Stimulated activated CD4-positive, alpha-beta T cell treated with anti-CD3 and anti-CD28 coated beads, Interleukin-2, amount 100 ng/mL, for 48 hours (primary cell): Measurements from ENCODE around the gene RAP1GAP.
"Not testable (repeated sequence)": the region's sequence is repeated elsewhere in the genome, so short reads cannot be mapped to it uniquely, and the experiment has no call there.

Experiments used
- DNase-seq, 2 donors: peaks; one replicate each; pipeline ENCODE4 v3.0.0-alpha.2; 2020

RAP1GAP gene

GRCh38 chr1:21568006-21568746 is 101.0 kb downstream of the RAP1GAP start:
- DNase-seq, result no peak

- DNase-seq, result no peak
Observed at GRCh38 chr1:21567241-21568005, 101.7 kb downstream of the RAP1GAP start.

DNA sequence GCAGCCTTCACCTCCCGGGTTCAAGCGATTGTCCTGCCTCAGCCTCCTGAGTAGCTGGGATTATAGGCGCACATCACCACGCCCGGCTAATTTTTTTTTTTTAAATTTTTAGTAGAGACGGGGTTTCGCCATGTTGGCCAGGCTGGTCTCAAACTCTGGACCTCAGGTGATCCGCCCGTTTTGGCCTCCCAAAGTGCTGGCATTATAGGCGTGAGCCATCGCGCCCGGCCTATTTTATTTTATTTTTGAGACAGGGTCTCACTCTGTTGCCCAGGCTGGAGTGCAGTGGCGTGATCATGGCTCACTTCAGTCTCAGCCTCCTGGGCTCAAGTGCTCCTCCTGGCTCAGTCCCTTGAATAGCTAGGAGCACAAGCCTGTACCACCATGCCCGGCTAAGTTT is 102.8 kb downstream of the RAP1GAP start:
- DNase-seq, result not testable (repeated sequence)

GRCh38 chr1:21565285-21565684 is 103.9 kb downstream of the RAP1GAP start:
- no peak for DNase-seq

DNA sequence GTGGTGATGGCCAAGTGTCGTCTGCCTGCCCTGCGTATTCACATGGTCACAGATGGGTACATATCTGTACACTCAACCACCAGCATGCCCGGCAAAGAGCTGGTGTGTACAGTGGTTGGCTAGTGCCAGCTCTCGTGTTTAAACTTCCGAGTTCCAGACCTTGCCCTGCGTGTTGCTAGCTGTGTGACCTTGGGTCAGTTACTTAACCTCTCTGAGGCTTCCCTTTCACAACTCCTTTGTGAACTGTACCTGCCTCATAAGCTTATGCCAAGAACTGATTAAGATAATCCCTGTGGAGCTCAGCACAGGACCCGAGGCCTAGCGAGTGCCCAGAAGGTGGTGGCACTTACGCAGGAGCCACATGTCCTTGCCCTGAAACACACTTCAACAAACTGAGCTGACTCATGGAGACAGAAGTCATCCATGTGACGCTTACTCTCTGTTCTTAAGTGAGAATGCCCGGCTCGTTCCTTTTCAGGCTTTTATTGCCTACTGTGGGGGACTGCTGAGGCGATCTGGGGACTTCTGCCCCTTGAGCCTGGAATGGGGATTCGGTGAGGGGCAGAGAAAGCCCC is 104.5 kb downstream of the RAP1GAP start:
- DNase-seq, result no peak

- no peak for DNase-seq
Observed at GRCh38 chr1:21563971-21564370, 105.2 kb downstream of the RAP1GAP start.

DNA sequence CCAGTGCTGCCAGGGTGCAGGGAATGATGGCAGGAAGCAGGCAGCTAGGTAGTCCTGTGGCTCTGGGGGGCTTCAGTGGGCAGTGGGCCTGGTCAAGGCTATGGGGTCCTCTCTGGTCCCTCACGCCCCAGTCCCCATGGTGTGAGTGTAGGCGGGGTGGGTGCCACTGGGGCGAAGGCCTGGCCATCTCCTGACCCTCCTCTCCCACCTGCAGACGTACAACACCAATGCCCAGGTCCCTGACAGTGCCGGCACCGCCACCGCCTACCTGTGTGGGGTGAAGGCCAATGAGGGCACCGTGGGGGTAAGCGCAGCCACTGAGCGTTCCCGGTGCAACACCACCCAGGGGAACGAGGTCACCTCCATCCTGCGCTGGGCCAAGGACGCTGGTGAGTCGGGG is 106.3 kb downstream of the RAP1GAP start:
- no peak for DNase-seq

GRCh38 chr1:21560916-21561638 is 108.1 kb downstream of the RAP1GAP start:
- no peak for DNase-seq

GRCh38 chr1:21559788-21560567 is 109.2 kb downstream of the RAP1GAP start:
- no peak for DNase-seq

DNA sequence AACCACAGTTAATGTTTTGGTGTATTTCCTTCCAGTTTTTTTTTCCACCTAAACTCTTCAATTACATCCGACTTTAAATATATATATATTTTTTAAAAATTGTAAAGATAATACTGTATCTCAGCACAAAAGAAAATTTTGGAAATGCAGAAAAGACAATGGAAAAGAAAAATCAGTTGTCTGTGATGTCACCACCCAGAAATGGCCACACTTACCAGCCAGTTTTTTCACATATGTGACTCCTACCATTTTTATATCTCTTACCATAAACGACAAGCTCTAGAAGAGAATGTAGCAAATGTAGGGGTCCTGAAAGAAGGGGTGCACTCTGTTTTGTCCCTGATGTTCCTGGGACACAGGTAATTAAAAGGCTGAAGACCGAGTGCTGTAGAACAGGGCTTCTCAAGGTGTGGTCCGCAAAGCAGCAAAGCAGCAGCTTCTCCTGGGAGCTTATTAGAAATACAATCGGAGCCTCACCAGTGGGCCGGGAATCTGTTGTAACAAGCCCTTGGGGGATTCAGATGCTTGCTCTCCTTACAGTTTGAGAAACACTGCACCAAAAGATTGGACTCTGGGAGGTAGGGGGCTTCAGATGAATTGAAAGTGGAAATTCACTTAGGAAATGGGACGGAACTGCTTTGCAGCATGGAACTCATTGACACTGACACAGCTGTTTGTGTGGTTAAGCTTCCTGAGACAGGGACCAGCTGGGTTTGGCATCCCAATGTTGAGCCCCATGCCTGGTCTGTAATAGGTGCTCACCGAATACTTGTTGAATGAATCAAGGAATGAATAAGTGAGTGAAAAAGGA is 115.8 kb downstream of the RAP1GAP start:
- no peak for DNase-seq

- no peak for DNase-seq
Observed at GRCh38 chr1:21552715-21553114, 116.4 kb downstream of the RAP1GAP start.

DNA sequence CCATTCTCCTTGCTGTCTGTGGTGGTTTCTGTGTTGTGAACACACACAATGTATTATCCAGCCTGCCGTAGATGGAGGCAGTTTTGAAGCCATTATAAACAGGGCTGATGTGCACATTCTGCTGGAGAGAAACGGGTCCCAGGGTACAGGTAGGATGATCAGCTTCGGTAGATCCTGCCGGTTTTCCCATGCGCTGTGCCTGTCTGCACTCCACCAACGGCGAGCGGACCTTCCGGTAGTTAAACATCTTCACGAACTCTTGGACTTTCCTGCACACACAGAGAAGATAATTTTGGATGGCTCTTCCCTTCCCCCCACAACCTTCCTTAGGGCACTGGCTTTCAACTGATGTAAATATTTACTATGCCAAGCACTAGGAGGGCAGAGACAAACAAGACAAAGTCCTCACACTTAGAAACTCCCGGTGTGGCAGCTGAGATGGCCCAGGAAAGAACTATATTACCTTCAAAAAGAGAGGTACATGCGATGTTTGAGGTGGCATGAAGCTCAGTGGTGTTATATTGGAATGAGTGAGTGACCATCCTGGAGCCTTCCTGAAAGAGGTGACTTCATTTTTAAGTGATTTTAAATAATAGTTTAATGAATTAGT is 118.2 kb downstream of the RAP1GAP start:
- DNase-seq, result no peak

DNA sequence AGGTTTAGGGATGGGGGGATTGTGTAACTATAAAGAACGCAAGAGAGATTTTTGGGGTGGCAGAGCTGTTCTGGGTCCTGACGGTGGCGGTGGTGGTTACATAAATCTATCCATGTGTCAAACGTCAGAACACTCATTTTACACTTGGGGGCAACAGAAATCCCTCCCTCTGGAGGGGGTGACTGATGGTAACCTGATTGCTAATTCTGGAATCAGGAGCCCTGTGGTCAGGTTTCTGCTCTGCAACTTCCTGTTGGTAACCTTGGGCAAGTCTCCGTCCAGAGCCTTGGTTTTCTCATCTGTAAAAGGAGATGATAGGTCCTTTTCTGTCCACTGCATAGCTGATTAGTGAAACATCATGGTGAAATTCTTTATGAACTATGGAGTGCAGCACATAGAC is 119.1 kb downstream of the RAP1GAP start:
- no peak for DNase-seq

- DNase-seq, result no peak
Observed at GRCh38 chr1:21547876-21548275, 121.3 kb downstream of the RAP1GAP start.
